ENCODE measurements around the gene SLC23A2.
"Not testable (repeated sequence)": the region's sequence is repeated elsewhere in the genome, so short reads cannot be mapped to it uniquely, and the experiment has no call there.

SLC23A2 gene

GRCh38 chr20:4881006-4881730 is 120.1 kb downstream of the SLC23A2 start:
- no peak for DNase-seq

- no peak for DNase-seq
Observed at GRCh38 chr20:4880051-4880450, 121.3 kb downstream of the SLC23A2 start.

GRCh38 chr20:4878099-4878498 is 123.2 kb downstream of the SLC23A2 start:
- not testable (repeated sequence) for DNase-seq

GRCh38 chr20:4876731-4877130 is 124.6 kb downstream of the SLC23A2 start:
- DNase-seq, result no peak

- DNase-seq, result no peak
Observed at GRCh38 chr20:4876301-4876700, 125.0 kb downstream of the SLC23A2 start.

- no peak for DNase-seq
Observed at GRCh38 chr20:4875578-4876067, 125.7 kb downstream of the SLC23A2 start.

GRCh38 chr20:4873396-4873795 is 127.9 kb downstream of the SLC23A2 start:
- DNase-seq, result no peak

- no peak for DNase-seq
Observed at GRCh38 chr20:4871486-4871885, 129.8 kb downstream of the SLC23A2 start.

GRCh38 chr20:4870906-4871305 is 130.4 kb downstream of the SLC23A2 start:
- no peak for DNase-seq

GRCh38 chr20:4869290-4870193 is 131.8 kb downstream of the SLC23A2 start:
- DNase-seq, result no peak

- no peak for DNase-seq
Observed at GRCh38 chr20:4867051-4867450, 134.3 kb downstream of the SLC23A2 start.

- DNase-seq, result no peak
Observed at GRCh38 chr20:4866429-4866828, 134.9 kb downstream of the SLC23A2 start.

- DNase-seq, result no peak
Observed at GRCh38 chr20:4864311-4864752, 137.0 kb downstream of the SLC23A2 start.

GRCh38 chr20:4862661-4863060 is 138.6 kb downstream of the SLC23A2 start:
- no peak for DNase-seq

- no peak for DNase-seq
Observed at GRCh38 chr20:4861961-4862360, 139.3 kb downstream of the SLC23A2 start.

GRCh38 chr20:4858000-4858399 is 143.3 kb downstream of the SLC23A2 start:
- no peak for DNase-seq

GRCh38 chr20:4856022-4856755 is 145.1 kb downstream of the SLC23A2 start:
- no peak for DNase-seq

- DNase-seq, result no peak
Observed at GRCh38 chr20:4855555-4855954, 145.8 kb downstream of the SLC23A2 start.

- no peak for DNase-seq
Observed at GRCh38 chr20:4855097-4855496, 146.2 kb downstream of the SLC23A2 start.

- no peak for DNase-seq
Observed at GRCh38 chr20:4854561-4854901, 146.8 kb downstream of the SLC23A2 start.

GRCh38 chr20:4853757-4854560 is 147.4 kb downstream of the SLC23A2 start:
- no peak for DNase-seq
